Right hindlimb (tissue), 1 donor: ENCODE data around the gene PRR23E.
A peak's percentile ranks its signal among the peaks of the same experiment; 100 is the strongest.

Experiments used
- DNase-seq: peaks from one replicate; pipeline ENCODE4 v3.0.0-alpha.2; 2018

The PRR23E gene

GRCh38 chr3:127210654-127210943 is 17.7 kb downstream of the PRR23E start:
- DNase-seq, result no peak

GRCh38 chr3:127211118-127212060 is 18.5 kb downstream of the PRR23E start:
- no peak for DNase-seq

DNA sequence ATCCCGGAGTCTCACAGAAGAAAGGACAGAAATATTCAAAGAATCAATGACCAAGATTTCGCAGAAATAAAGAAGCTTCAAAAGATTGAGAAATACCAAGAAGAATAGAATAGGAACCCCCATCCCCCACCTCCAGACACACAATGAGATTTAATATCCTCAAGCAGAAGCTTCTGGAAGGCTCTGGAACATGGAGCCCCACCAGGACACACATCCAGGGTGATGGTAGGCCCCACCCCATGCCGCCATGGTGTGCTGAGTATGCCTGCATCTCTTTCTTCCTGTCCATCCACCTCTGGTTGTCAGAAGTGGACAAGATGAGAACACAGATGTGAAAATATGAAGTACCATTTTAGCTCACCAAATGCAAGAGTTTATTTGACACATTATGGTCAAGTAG is 19.3 kb downstream of the PRR23E start:
- no peak for DNase-seq

DNA sequence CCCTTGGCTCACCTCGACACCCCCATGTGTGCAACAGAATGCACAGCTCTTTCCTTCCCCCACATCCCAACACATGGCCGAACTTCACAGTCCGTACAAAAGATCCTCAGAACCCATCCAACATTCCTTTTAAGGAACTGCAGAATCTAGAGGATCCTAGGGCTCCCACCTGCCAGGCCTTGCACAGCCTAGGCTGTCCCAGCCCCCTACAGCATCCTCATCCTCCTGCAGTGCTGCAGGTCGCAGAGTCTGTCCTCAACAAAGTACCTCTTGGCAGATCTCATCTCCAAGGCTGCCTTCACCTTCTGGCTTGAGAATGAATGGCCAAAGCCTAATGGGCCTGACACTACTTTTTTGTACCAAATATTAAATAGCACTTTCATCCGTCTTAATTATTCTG is 19.8 kb downstream of the PRR23E start:
- DNase-seq, result no peak

GRCh38 chr3:127213381-127213918 is 20.5 kb downstream of the PRR23E start:
- DNase-seq, result no peak

DNA sequence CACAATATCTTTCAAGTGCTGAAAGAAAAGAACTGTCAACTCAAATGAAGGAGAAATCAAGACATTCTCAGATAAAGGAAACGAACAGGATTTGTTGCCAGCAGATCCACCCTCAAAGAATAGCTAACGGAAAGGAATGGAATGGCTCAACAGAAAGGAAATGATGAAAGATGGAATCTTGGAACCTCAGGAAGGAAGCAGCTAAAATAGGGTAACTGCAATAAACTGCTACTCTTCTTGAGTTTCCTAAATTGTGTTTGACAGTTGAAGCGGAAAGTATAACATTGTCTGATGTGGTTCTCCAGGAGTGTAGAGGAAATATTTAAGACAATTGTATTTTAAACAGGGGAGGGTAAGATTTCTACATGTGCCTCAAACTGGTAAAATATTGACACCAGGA is 22.0 kb downstream of the PRR23E start:
- no peak for DNase-seq

- DNase-seq, result no peak
These were observed 22.9 kb downstream of the PRR23E start for GRCh38 chr3:127215714-127216414.

GRCh38 chr3:127216415-127217261 is 23.7 kb downstream of the PRR23E start:
- DNase-seq, result no peak

DNA sequence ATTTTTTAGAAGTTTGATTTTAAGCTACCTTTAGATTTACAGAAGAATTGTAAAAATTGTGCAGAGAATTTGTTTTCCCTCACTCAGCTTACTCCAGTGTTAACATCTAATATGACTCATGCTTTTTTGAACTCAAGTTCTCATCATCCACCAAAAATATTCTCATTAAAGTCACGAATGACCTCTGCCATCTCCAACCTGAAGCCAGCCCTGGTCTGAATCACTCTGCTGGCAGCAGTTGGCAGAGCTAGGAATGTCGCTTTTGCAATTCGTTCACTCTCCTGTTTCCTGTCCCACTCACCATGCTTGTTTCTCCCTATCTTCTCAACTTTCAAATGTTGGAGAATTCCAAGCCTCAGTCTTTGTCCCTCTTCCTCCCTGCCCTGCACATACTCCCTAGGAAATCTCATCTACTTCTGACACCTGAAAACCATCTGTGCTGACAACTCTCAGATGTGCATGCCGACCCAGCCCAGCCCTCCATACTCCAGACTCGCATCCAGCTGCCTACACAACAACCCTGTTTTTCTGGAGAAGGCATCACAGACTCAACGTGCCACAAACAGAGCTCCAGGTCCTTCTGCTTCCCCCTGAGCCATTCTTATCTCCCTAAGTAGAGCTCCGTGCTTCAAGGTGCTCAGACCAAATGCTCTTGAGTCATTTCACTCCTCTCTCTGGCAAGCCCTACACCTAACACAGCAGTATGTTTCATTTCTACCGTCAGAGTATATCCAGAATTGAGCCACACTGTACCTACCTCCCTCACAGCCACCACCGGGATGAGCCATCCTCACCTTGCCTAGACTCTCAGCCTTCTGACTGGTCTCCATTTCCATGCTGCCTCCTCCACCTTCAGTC is 24.9 kb downstream of the PRR23E start:
- no peak for DNase-seq

GRCh38 chr3:127218454-127218922 is 25.6 kb downstream of the PRR23E start:
- no peak for DNase-seq

DNA sequence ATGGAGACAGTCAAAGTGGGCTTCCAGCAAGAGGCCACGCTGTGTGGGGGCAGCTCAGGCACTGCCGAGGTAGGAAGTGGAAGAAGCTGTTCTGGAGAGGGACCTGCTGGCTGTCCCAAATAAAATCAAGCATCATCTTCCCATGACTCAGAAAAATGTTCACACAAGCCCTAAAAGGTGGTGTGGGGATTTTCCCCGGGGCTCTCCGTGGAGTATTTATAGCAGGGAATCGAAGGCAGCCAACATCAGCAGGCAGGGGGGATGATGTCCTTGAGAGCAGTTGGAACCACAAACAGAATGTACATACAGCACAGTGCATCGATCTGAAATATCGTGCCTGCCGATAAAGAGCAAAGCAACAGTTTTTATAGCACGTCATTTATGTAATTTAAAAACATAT is 27.6 kb downstream of the PRR23E start:
- DNase-seq, result no peak

DNA sequence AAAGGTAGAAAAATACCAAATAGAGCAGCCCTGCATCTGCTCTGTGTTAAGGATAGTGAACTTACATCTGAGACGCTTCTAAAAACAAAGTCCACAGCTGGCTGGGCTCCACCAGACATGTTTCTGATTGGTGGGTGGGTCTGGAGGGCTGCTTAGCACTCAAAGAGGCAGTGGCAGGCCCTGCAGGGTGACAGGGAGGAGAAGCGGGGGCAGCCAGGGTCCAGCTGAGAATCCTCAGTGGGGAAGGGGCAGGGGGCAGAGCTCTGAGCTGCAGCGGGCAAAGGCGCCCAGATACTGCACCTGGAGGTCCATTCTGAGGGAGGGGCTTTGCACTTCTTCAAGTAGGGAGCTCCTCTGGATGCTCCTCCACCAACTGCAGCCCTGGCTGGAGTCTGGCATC is 28.1 kb downstream of the PRR23E start:
- DNase-seq, result no peak

- no peak for DNase-seq
These were observed 28.6 kb downstream of the PRR23E start for GRCh38 chr3:127221446-127222035.

DNA sequence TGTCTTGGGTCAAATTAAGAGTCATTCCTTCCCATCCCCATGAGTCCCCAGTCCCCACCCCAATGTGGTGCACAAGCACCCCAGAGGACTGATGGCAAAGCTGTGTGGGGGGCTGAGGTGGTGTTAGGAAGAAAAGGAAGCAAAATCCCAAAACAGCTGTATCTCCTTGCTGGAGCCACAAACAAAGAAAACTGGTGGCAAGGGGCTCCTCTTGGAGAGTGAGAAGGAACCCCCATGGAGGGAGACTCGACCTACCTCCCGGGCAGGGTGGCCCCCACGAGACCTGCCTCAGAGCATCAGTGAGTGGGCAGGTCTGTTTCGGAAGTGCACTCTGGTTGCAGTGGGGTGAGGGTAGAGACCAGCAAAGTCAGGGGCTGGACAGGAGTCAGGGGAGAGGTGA is 29.2 kb downstream of the PRR23E start:
- no peak for DNase-seq

GRCh38 chr3:127222664-127223063 is 29.7 kb downstream of the PRR23E start:
- no peak for DNase-seq

- no peak for DNase-seq
These were observed 31.2 kb downstream of the PRR23E start for GRCh38 chr3:127224118-127224517.

- DNase-seq, result no peak
These were observed 33.5 kb downstream of the PRR23E start for GRCh38 chr3:127226457-127226856.

DNA sequence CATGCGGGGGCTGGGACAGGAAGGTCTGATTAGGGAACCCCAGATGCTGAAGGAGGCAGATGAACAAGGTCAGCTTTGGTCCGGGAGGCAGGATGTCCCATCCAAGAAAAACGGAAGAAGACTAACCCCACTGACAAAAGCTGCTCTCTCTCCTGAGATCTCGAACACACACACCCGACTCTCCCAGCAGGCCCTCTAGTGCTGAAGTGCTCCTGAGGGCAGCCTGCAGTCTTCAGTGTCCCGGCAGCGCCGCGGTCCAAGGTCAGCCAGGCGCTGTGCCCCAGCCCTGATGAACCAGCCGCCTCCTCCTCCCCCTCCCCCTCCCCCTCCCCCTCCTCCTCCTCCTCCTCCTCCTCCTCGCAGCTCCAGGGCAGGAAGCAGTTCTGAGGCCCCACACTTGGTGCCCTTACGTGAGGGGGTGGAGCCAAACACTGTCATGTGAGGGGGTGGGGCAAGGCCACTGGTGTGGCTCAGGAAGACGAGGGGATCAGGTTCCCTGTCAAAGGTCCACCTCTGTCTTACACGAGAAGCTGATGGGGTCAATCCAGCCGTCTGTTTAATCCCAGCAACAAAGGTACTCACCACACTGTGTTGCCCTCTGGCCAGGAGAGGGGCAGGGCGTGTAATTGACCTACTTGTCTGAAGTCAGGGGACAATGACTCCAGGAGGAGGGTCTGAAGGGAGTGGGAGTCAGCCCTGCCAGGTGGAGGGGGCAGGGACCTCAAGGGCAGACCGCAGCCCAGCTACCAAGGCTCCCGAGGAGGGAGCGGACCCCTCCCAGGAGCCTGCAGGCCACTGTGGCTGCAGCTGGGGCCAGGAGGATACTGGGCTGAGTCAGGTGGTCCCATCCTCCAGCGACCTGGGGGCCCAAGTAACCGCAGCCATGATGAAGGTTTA is 34.3 kb downstream of the PRR23E start:
- no peak for DNase-seq

DNA sequence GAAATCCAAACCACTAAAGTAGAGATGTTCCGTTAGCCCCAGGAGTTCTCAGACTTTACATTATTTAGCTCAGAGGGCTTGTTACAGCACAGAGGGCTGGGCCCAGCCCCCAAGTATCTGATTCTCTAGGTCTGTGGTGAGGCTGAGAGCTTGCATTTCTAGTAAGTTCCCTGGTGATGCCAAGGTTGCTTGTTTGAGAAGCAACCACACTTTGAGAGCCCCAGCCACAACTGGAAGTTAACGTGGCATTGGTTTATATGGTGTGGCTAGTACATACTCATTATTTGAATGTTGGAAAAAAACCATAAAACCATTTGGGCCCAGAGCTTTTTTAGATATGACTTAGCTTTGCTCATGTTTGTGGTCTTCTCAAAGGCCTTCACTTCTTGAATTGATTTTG is 35.9 kb downstream of the PRR23E start:
- DNase-seq, result no peak

DNA sequence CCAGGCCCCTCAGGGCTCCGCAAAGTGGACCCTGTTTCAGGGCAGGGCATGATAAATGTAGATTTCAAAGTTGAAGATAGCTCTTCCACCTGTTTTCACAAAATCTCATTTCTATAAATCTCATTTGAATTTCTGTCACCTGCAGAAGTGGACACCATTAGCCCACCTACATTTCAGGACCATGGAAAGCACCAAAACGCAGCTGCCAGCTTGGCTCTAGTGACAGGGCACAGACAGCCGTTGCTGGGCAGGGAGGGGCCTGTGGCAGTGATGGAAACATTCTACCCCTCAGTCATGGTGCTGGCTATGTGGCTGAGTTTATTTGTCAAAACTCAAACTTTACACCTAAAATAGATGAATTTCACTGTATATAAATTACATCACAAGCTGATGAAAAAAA is 40.4 kb downstream of the PRR23E start:
- DNase-seq, result peak; percentile 37

DNA sequence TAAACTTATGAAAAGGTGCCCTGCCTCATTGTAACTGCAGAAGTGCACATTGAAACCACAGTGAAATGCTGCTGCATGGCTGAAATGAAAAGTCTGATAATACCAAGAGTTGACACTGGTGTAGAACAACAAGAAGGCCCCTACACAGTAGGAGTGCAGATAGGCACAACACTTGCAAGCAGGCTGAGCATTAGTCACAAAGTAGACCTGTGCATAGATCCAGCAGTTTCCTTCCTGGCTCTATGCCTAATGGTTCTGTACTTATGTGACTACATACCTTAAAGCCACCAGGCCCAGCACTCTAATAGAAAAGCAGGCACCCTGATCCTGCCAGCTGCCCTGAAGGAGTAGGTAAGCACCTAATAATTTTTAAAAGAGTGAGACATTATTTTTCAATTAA is 41.8 kb downstream of the PRR23E start:
- no peak for DNase-seq
